K562 (cell line): Measurements from ENCODE around the gene PPM1E. TPM values are rescaled to one million over a fixed set of nuclear protein-coding genes. Genes with fewer than 3 reads are reported as not detected.

Experiments used
- ARID1B ChIP-seq: fragments of 450-650 bp; IDR thresholded peaks from 2 replicates; pipeline ENCODE4 v1.6.1; 2016; ENCODE audit warnings: antibody characterized with exemption, mild to moderate bottlenecking, inconsistent platforms
- CHD2 ChIP-seq: IDR thresholded peaks from 2 replicates; pipeline ENCODE4 v1.6.1; 2011; ENCODE audit warnings: low read depth, low read length
- KDM5B ChIP-seq: fragments of 200-600 bp; sonication (generic); IDR thresholded peaks from 2 replicates; pipeline ENCODE4 v1.6.1; 2012; ENCODE audit warnings: low read depth, mild to moderate bottlenecking, moderate library complexity, low read length, control low read depth, inconsistent platforms; ENCODE audit not compliant: insufficient replicate concordance
- RBFOX2 ChIP-seq: fragments of 200-400 bp; formaldehyde crosslinking; IDR thresholded peaks from 2 replicates; pipeline ENCODE4 v1.6.1; 2017; ENCODE audit warnings: low read depth, mild to moderate bottlenecking, low read length, moderate library complexity
- RREB1 ChIP-seq: fragments of 250-450 bp; sonication (Bioruptor Pico); IDR thresholded peaks from 2 replicates; pipeline ENCODE4 v1.4.0; 2020
- SRSF3 ChIP-seq: fragments of 200-400 bp; formaldehyde crosslinking; IDR thresholded peaks from 2 replicates; pipeline ENCODE4 v1.6.1; 2016; ENCODE audit warnings: mild to moderate bottlenecking, low read length, moderate library complexity; ENCODE audit not compliant: insufficient read depth
- ZBTB34 ChIP-seq: fragments of 250-450 bp; sonication (Bioruptor Pico); IDR thresholded peaks from 2 replicates; pipeline ENCODE4 v1.8.0; 2021; ENCODE audit warnings: mild to moderate bottlenecking, moderate library complexity
- ZNF133 ChIP-seq: fragments of 250-450 bp; sonication (Bioruptor Pico); IDR thresholded peaks from 2 replicates; pipeline ENCODE4 v1.4.0; 2020; ENCODE audit warnings: mild to moderate bottlenecking
- polyA plus RNA-seq, 8 experiments: library from polyadenylated mRNA; depleted of rRNA in 4 of 8; stranded (reverse) in 5 of 8; unstranded in 3 of 8; fragments of >200 nt; fragmentation: Nextera tagmentation in 2 of 8; fragmentation: Illumina TruSeq in 1 of 8; extraction: Ambion mirVana in 2 of 8; extraction: Trizol in 1 of 8; gene quantifications; 2 replicates each; pipeline versions ENCODE4 v1.2.1 to v1.2.3, GENCODE V29; 2011 to 2014; ENCODE audit warnings: inconsistent platforms in 1 of 8, missing spikeins in 1 of 8
- total RNA-seq, 7 experiments: library from RNA; depleted of rRNA in 6 of 7; stranded (reverse); fragments of >200 nt in 6 of 7; fragmentation: Illumina TruSeq in 2 of 7; extraction: Trizol in 2 of 7; gene quantifications; 2 replicates each; pipeline versions ENCODE4 v1.2.1 to v1.2.3, GENCODE V29; 2011 to 2021; ENCODE audit warnings: low replicate concordance in 1 of 7

PPM1E gene
- total and polyA plus RNA-seq, 9 of the 15 experiments (the other 6 are each of a cell fraction or from before 2014, with no cell fraction given), result 1.0 to 5.7 (median 4.7) TPM

- TF ChIP-seq RREB1 (CRISPR knock-in tag) (no peak), ARID1B (no peak), SRSF3 (no peak), CHD2 (no peak), RBFOX2 (no peak), ZNF133 (CRISPR knock-in tag) (no peak), KDM5B (no peak), ZBTB34 (CRISPR knock-in tag) (no peak)
These were observed 262.4 kb downstream of the PPM1E start (continued) for GRCh38 chr17:59018019-59018418.
